ENCODE results near the gene AKT1S1. TPM values are rescaled to one million over a fixed set of nuclear protein-coding genes. Genes with fewer than 3 reads are reported as not detected.
A peak's percentile ranks its signal among the peaks of the same experiment; 100 is the strongest.

AKT1S1 gene
- total RNA-seq, 1 donor from 2014 or later = 29.4 TPM

DNA sequence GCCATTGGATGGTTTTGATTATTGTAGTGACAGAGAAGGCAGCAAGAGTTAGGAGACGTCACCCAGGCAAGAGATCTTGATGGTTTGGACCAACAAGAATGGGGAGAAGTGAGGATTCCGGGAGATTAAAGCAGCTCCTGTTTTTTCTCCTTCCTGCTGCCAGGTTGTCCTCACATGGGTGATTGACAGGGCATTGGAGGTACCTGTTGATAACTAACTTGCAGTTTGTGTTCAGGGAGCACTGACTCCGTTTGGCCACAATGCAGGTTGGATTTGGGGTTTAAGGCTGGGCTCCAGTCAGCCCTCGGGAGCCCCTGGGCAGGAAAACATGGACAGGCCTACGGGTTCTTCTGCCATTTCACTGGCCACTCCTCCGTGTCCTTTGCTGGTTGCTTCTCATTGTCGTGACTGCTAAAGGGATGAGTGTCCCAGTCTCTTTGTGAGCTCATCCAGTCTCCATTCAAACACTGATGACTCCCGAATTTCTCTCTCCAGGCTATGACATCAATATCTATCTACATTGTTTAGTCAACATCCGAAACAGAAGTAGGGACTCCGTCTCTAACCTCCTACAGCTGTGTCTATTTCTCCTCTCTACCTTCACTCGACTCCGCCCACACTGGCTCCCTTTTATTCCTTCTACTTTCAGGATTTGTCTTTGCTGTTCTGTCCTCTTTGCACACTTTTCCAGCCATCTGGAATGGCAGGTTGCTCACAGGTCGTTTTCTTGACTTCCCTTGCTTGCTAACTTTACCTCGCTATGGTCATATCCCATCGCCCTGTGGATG lies 27.5 kb downstream of the AKT1S1 start:
- H3K27ac ChIP-seq = peak overlapping the region; percentile 99
- peaks cover 3% of the 10 kb centered on the region for H3K36me3 ChIP-seq
- peak overlapping the region; percentile 96 for H3K4me3 ChIP-seq
- TF ChIP-seq, protein P1, sequence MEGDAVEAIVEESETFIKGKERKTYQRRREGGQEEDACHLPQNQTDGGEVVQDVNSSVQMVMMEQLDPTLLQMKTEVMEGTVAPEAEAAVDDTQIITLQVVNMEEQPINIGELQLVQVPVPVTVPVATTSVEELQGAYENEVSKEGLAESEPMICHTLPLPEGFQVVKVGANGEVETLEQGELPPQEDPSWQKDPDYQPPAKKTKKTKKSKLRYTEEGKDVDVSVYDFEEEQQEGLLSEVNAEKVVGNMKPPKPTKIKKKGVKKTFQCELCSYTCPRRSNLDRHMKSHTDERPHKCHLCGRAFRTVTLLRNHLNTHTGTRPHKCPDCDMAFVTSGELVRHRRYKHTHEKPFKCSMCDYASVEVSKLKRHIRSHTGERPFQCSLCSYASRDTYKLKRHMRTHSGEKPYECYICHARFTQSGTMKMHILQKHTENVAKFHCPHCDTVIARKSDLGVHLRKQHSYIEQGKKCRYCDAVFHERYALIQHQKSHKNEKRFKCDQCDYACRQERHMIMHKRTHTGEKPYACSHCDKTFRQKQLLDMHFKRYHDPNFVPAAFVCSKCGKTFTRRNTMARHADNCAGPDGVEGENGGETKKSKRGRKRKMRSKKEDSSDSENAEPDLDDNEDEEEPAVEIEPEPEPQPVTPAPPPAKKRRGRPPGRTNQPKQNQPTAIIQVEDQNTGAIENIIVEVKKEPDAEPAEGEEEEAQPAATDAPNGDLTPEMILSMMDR (IDR thresholded peaks at IDR 0.05) = no peak
- no peaks in the 10 kb centered on the region for H3K27me3 ChIP-seq
- no peak for DNase-seq
- H3K9me3 ChIP-seq = peaks cover 4% of the 10 kb centered on the region
- H3K4me1 ChIP-seq = peaks cover 27% of the 10 kb centered on the region
- intact Hi-C loops (cut with DNase I) = no loop called here
- ATAC-seq = no peak

DNA sequence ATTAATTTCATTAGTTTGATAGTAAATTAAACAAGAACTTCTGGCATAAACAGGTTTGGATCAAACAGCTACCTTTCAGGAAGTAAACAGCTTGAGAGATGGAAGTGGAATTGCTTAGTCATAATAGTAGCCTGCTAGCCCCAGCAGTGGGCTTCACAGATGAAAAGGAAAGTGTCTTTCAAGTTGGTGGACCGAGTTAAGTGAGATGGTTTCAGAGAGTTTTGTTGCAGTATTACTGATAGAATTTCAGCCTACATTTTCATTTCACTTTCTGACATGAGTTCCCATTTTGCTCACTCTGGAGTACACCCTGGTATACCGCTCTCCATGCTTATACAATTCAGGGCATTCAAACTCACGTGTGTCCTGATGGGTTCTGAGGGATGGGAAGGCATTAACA lies 28.2 kb downstream of the AKT1S1 start:
- Histone ChIP-seq H3K27ac (no peak overlapping the region), H3K4me1 (peaks cover 27% of the 10 kb centered on the region), H3K27me3 (no peaks in the 10 kb centered on the region), H3K4me3 (no peak overlapping the region), H3K9me3 (peaks cover 4% of the 10 kb centered on the region), H3K36me3 (no peaks in the 10 kb centered on the region)
- DNase-seq = no peak
- TF ChIP-seq, protein P1 (IDR thresholded peaks at IDR 0.05) = no peak
- intact Hi-C loops (cut with DNase I) = no loop called here
- ATAC-seq = no peak

DNA sequence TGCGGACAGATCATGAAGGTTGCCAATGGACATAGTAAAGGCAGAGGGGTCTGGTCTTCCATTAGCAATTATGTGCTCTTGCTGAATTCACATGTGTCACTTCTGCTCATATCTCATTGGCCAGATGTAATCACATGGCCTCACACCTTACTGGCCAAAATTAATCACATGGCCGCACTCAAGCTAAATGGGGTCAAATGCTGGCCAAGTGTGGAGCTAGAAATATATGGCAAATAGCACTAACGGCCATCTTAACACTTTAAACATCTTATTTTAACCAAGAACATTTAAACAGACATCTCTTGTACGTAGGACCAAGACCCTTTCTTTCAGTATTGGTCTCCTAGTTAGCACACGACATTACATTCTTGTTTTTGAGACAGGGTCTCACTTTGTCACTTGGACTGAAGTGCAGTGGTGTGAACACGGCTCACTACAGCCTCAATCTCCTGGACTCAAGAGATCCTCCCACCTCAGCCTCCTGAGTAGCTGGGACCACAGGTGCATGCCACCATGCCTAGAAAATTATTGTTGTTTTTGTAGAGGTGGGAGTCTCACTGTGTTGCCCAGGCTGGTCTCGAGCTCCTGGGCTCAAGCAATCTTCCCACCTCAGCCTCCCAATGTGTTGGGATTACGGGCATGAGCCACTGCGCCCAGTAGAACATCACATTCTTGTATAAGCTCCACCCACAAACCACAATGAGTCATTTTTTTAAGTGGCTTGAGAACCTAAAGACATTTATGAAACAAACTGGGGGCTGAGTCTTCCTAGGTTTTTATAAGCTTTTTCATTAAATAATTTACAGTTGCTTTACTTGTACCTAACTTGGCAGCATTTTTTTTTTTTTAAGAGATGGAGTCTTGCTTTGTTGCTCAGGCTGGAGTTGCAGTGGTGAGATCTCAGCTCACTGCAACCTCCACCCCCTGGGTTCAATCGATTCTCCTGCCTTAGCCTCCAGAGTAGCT lies 29.1 kb downstream of the AKT1S1 start:
- intact Hi-C loops (cut with DNase I) = no loop called here
- Histone ChIP-seq H3K27ac (no peak overlapping the region), H3K36me3 (no peaks in the 10 kb centered on the region), H3K4me3 (no peak overlapping the region), H3K27me3 (no peaks in the 10 kb centered on the region), H3K4me1 (peaks cover 27% of the 10 kb centered on the region), H3K9me3 (peaks cover 4% of the 10 kb centered on the region)
- ATAC-seq (no peak), DNase-seq (no peak)
- TF ChIP-seq, protein P1 (IDR thresholded peaks at IDR 0.05) = no peak

DNA sequence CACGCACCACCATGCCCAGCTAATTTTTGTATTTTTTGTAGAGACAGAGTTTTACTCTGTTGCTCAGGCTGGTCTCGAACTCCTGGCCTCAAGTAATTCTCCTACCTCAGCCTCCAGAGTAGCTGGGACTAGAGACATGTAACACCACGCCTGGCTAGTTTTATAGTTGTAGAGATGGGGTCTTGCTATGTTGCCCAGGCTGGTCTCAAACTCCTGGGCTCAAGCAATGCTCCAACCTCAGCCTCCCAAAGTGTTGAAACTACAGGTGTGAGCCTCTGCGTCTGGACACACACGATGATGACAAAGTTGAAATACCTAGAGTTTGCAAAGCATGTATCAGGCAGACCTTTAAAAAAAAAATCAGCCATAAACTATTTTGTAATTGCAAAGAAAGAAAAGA lies 30.7 kb downstream of the AKT1S1 start:
- no peak overlapping the region for H3K27ac ChIP-seq
- intact Hi-C loops (cut with DNase I) = no loop called here
- no peaks in the 10 kb centered on the region for H3K27me3 ChIP-seq
- peaks cover 4% of the 10 kb centered on the region for H3K9me3 ChIP-seq
- TF ChIP-seq, protein P1 (IDR thresholded peaks at IDR 0.05) = no peak
- no peak for DNase-seq
- no peak overlapping the region for H3K4me3 ChIP-seq
- ATAC-seq = no peak
- peaks cover 15% of the 10 kb centered on the region for H3K4me1 ChIP-seq
- H3K36me3 ChIP-seq = no peaks in the 10 kb centered on the region

DNA sequence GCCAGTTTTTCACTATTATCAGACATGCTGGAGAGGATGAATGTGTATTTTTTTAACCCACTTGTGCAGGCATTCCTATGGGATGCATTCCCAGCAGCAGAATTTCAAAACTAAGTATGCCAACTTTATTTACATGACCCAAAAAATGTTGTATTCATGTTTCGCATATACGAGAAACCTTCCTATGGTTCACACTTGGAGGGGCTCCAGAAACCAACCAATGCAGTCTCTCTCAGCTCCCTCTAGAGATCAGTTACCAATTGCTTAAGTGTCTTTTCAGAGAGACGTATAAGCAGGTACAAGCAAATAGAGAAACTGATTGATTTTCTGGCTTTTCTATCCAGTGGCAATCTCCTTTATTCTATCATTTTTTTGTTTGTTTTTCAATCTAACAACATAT lies 31.7 kb downstream of the AKT1S1 start:
- intact Hi-C loops (cut with DNase I) = no loop called here
- H3K36me3 ChIP-seq = no peaks in the 10 kb centered on the region
- H3K9me3 ChIP-seq = peaks cover 4% of the 10 kb centered on the region
- DNase-seq = no peak
- no peak for ATAC-seq
- H3K4me1 ChIP-seq = peaks cover 15% of the 10 kb centered on the region
- no peaks in the 10 kb centered on the region for H3K27me3 ChIP-seq
- no peak overlapping the region for H3K4me3 ChIP-seq
- TF ChIP-seq, protein P1 (IDR thresholded peaks at IDR 0.05) = no peak
- H3K27ac ChIP-seq = no peak overlapping the region
